Adrenal gland (tissue), 12 donors: ENCODE results near the gene KLKB1. TPM values are rescaled to one million over a fixed set of nuclear protein-coding genes. Genes with fewer than 3 reads are reported as not detected.

Experiments
- DNase-seq, 7 donors: peaks; one replicate each; pipeline ENCODE4 v3.0.0-alpha.2; 2019 to 2020
- H3K27ac ChIP-seq, 5 donors: fragments of 200-600 bp; sonication (generic) in 4 of 5; 1 replicate in 3 of 5; 2 replicates in 2 of 5; pipeline versions ENCODE4 v1.5.1 to v1.8.0; 2016 to 2020; ENCODE audit warnings: mild to moderate bottlenecking in 1 of 5
- H3K27me3 ChIP-seq: fragments of 200-600 bp; 2 replicates; pipeline ENCODE4 v1.8.0; 2021
- H3K36me3 ChIP-seq, 2 donors: fragments of 200-600 bp; replicated peaks in 1 of 2; 1 replicate in 1 of 2; 2 replicates in 1 of 2; pipeline versions ENCODE4 v1.5.1 to v1.8.0; 2018 to 2022
- H3K4me1 ChIP-seq, 2 donors: fragments of 200-600 bp; replicated peaks in 1 of 2; 1 replicate in 1 of 2; 2 replicates in 1 of 2; pipeline versions ENCODE4 v1.5.1 to v1.8.0; 2018 to 2021
- H3K4me3 ChIP-seq, 4 donors: fragments of 200-600 bp; sonication (generic) in 3 of 4; one replicate each; pipeline ENCODE4 v1.5.1; 2016 to 2018
- H3K9me3 ChIP-seq, 3 donors: fragments of 200-600 bp; sonication (generic) in 1 of 3; replicated peaks in 1 of 3; 1 replicate in 2 of 3; 2 replicates in 1 of 3; pipeline versions ENCODE4 v1.5.1 to v1.8.0; 2016 to 2021
- POLR2A ChIP-seq, 2 donors: fragments of 450-650 bp; IDR thresholded peaks; one replicate each; pipeline ENCODE4 v1.6.1; 2017; ENCODE audit warnings: antibody characterized with exemption in 2 of 2, mild to moderate bottlenecking in 2 of 2, moderate library complexity in 1 of 2
- WGBS, 4 donors: extraction: QIAGEN DNeasy Blood & Tissue Kit in 2 of 4; methylation state at CpG; one replicate each; pipeline versions ENCODE4 v1.1.5 to v1.1.7; 2013 to 2017; 5-methylcytosine and 5-hydroxymethylcytosine counted together
- intact Hi-C, 2 donors: fragments of 100-400 bp; cut with DNase I; formaldehyde crosslinking; loops; one replicate each; pipeline versions ENCODE4 v1.14.1 to v1.15.0; 2022 to 2023
- polyA plus RNA-seq, 3 donors: library from polyadenylated mRNA; stranded (reverse); fragments of 200-250 nt in 2 of 3; fragments of 350-450 nt in 1 of 3; fragmentation: Illumina TruSeq in 1 of 3; extraction: RNeasy Lipid Tissue Mini Kit (QIAGEN cat#74804) in 1 of 3; gene quantifications; one replicate each; pipeline ENCODE4 v1.2.3, GENCODE V29; 2013 to 2014
- total RNA-seq, 9 donors: library from RNA; depleted of rRNA in 4 of 9; stranded (reverse); fragments of >200 nt in 4 of 9; fragments of 120-200 nt in 1 of 9; fragmentation: NEBNext Ultra II Directional in 1 of 9; extraction: Animal tissue kit (Norgen Biotek cat#: 25700) in 1 of 9; gene quantifications; one replicate each; pipeline versions ENCODE4 v1.1.0 to v1.2.4, GENCODE V29; 2013 to 2023
- TF ChIP-seq, protein P1 (sequence below), 6 experiments: fragments of 450-650 bp in 4 of 6; fragments of 200-600 bp in 2 of 6; sonication (generic) in 1 of 6; IDR thresholded peaks; 1 replicate in 5 of 6; 2 replicates in 1 of 6; pipeline versions ENCODE4 v1.5.1 to v1.8.0; 2016 to 2021; ENCODE audit warnings: antibody characterized with exemption in 6 of 6, mild to moderate bottlenecking in 2 of 6, moderate library complexity in 1 of 6
- donor health status: healthy with polysubstance abuse.
- donor health status: Bipolar disorder and iron deficiency.
- donor health status: DM: yes; HTN: yes; CAD: no.
- donor health status: DM: no; HTN: no; CAD: no.
- donor health status: DM: no; HTN: no; CAD: no.
- donor health status: DM: yes; HTN: yes; CAD: no.

The KLKB1 gene
- total and polyA plus RNA-seq, 12 donors = 0.35 to 5.9 (median 0.80) TPM

DNA sequence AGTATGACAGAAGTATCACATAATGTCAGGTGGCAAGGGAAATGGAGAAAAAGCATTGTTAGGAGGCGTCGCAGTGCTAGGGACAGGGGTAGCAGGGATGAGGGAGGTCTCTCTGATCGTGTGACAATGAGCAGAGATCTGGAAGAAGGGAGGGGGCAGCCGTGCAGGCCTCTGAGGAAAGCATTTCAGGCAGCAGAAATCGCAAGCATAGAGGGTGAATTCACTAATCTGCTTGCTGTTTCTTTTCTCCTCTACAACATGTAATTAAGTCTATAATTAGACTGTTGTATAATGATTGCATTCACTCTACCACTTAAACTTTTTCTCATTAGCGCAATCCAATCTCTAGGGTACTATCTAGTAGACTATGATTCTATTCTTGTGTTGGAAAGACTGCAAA, 26.8 kb upstream of the KLKB1 start:
- H3K36me3 ChIP-seq = peaks cover 0 to 14% of the 10 kb centered on the region in 2 donors
- TF ChIP-seq, protein P1, sequence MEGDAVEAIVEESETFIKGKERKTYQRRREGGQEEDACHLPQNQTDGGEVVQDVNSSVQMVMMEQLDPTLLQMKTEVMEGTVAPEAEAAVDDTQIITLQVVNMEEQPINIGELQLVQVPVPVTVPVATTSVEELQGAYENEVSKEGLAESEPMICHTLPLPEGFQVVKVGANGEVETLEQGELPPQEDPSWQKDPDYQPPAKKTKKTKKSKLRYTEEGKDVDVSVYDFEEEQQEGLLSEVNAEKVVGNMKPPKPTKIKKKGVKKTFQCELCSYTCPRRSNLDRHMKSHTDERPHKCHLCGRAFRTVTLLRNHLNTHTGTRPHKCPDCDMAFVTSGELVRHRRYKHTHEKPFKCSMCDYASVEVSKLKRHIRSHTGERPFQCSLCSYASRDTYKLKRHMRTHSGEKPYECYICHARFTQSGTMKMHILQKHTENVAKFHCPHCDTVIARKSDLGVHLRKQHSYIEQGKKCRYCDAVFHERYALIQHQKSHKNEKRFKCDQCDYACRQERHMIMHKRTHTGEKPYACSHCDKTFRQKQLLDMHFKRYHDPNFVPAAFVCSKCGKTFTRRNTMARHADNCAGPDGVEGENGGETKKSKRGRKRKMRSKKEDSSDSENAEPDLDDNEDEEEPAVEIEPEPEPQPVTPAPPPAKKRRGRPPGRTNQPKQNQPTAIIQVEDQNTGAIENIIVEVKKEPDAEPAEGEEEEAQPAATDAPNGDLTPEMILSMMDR (IDR thresholded peaks at IDR 0.05) = no peak
- no peak for TF ChIP-seq POLR2A (IDR thresholded peaks at IDR 0.05)
- no peaks in the 10 kb centered on the region for H3K27me3 ChIP-seq
- intact Hi-C loops = no loop called here
- H3K4me3 ChIP-seq = no peak overlapping the region
- H3K27ac ChIP-seq = no peak overlapping the region
- H3K9me3 ChIP-seq = no peaks in the 10 kb centered on the region
- no peaks in the 10 kb centered on the region for H3K4me1 ChIP-seq
- WGBS, 4 donors = 80 to 89% (median 86%) methylated on average over 6 of the region's 6 CpGs
- no peak for DNase-seq

DNA sequence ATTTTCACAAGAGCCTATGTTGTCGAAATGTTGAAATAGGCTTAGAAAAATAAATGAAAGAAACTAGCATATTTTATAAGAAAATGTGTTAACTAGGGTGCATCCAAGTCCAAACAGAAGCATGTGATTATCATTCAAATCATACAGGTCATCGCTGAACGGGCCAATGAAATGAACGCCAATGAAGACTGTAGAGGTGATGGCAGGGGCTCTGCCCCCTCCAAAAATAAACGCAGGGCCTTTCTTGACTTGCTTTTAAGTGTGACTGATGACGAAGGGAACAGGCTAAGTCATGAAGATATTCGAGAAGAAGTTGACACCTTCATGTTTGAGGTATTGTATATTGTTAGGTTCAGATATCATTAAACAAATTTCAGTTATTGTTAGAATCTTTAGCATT, 26.3 kb upstream of the KLKB1 start:
- intact Hi-C loops = no loop called here
- H3K27me3 ChIP-seq = no peaks in the 10 kb centered on the region
- no peaks in the 10 kb centered on the region for H3K9me3 ChIP-seq
- TF ChIP-seq, protein P1 (IDR thresholded peaks at IDR 0.05) = no peak
- TF ChIP-seq POLR2A (IDR thresholded peaks at IDR 0.05) = no peak
- peaks cover 0 to 9% of the 10 kb centered on the region in 2 donors for H3K36me3 ChIP-seq
- no peak overlapping the region for H3K4me3 ChIP-seq
- no peak for DNase-seq
- 85 to 88% (median 87%) methylated on average over 7 of the region's 7 CpGs for WGBS, 4 donors
- H3K4me1 ChIP-seq = no peaks in the 10 kb centered on the region
- H3K27ac ChIP-seq = peak overlapping the region in 1 of 5 donors; percentile 26

DNA sequence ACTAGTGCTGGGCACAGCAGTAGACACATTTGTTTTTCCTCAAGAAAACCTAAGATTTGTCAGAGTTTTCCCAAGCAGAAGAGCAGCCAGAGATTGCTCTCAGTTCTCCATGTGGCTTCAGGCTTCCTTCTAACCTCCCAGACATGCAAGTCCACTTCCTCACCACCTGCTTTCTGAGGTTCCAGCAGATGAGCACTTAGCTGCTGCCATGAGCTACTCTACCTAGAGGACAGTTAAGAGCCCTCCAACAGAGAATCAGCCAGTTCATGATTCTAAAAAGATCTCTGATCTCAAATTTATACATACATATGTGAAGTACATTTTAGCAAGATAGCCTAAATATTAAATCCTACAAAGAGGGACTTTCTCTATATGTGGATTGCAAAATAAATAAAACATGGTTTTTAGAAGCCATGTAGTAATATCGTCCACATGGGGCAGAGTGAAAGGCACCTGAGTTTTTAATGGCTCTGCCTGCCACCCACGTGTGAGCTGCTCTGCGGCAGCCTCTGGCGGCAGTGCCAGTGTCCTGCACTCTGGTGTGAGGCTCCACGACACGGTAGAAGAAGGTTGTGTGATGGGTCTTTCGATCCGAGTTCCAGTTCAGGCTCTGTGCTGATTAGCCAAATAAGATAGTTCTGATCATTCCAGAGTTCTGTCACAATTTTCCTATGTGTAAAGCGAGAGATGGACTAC, 25.6 kb upstream of the KLKB1 start:
- Histone ChIP-seq H3K27ac (peak overlapping the region in 2 of 5 donors; percentile 6 to 26), H3K4me3 (no peak overlapping the region), H3K27me3 (no peaks in the 10 kb centered on the region), H3K36me3 (peaks cover 0 to 7% of the 10 kb centered on the region in 2 donors), H3K4me1 (no peaks in the 10 kb centered on the region), H3K9me3 (no peaks in the 10 kb centered on the region)
- intact Hi-C loops = no loop called here
- peak in 5 of 7 donors; percentile 48 to 65 (median 57) for DNase-seq
- WGBS, 4 donors = 39 to 50% (median 42%) methylated on average over 9 of the region's 9 CpGs
- no peak for TF ChIP-seq POLR2A (IDR thresholded peaks at IDR 0.05)
- TF ChIP-seq, protein P1 (IDR thresholded peaks at IDR 0.05) = peak; percentile 17 to 74 (median 62)

DNA sequence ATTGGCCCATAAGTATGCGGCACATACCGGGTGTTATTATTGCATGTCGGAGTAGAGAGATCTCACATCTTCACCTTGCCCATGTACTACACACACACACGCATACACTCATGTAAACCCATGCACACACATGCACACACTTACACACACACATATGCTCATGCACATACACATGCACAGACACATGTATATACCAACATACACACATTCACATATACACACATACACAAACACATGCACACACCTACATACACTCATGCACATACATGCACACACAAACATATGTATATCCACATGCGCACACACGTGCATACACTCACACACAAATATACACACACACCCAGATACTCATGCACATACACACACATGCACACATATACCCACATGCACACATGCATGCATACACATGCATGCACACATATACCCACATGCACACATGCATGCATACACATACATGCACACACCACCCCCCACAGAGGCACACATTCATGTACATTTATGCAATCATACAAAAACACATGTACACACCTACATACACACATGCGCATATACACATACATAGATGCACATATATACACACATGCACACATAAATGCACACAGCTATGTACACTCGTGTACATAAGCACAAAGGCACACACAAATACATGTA, 24.7 kb upstream of the KLKB1 start:
- Histone ChIP-seq H3K4me3 (no peak overlapping the region), H3K4me1 (no peaks in the 10 kb centered on the region), H3K36me3 (peaks cover 0 to 7% of the 10 kb centered on the region in 2 donors), H3K9me3 (no peaks in the 10 kb centered on the region), H3K27ac (peak overlapping the region in 2 of 5 donors; percentile 76 to 81), H3K27me3 (no peaks in the 10 kb centered on the region)
- TF ChIP-seq, protein P1 (IDR thresholded peaks at IDR 0.05) = no peak
- no peak for TF ChIP-seq POLR2A (IDR thresholded peaks at IDR 0.05)
- no peak for DNase-seq
- intact Hi-C loops = no loop called here
- WGBS, 4 donors = 88 to 96% (median 93%) methylated on average over 8 of the region's 8 CpGs
